T-helper 17 cell (primary cell): ENCODE measurements around the gene CACNA1C. TPM values are rescaled to one million over a fixed set of nuclear protein-coding genes. Genes with fewer than 3 reads are reported as not detected.
A peak's percentile ranks its signal among the peaks of the same experiment; 100 is the strongest.
"Not testable (repeated sequence)": the region's sequence is repeated elsewhere in the genome, so short reads cannot be mapped to it uniquely, and the experiment has no call there.

Source experiments
- ATAC-seq: fragments of 150-1000 bp; cut with Tn5 transposase; 2 replicates; pipeline ENCODE4 v1.10.0; 2021; ENCODE audit warnings: mild to moderate bottlenecking, moderate library complexity
- DNase-seq, 3 donors: peaks; one replicate each; pipeline versions ENCODE4 v3.0.0 to v3.0.0-alpha.2; 2020 to 2021
- H3K9me3 ChIP-seq: one replicate; pipeline ENCODE4 v1.7.0; 2013; ENCODE audit warnings: low read length, mild to moderate bottlenecking; ENCODE audit not compliant: control insufficient read depth, poor library complexity, severe bottlenecking
- H3K27ac Mint-ChIP-seq: one replicate; pipeline ENCODE4 v1.8.0; 2022; ENCODE audit warnings: mild to moderate bottlenecking, moderate library complexity, mixed read lengths
- H3K27me3 Mint-ChIP-seq: one replicate; pipeline ENCODE4 v1.8.0; 2022; ENCODE audit warnings: mixed read lengths
- H3K36me3 Mint-ChIP-seq: one replicate; pipeline ENCODE4 v1.8.0; 2022; ENCODE audit warnings: low read depth, mixed read lengths
- H3K4me1 Mint-ChIP-seq: one replicate; pipeline ENCODE4 v1.8.0; 2022; ENCODE audit warnings: mild to moderate bottlenecking, mixed read lengths
- H3K4me3 Mint-ChIP-seq: one replicate; pipeline ENCODE4 v1.8.0; 2022; ENCODE audit warnings: mild to moderate bottlenecking, moderate library complexity, mixed read lengths
- total RNA-seq, 4 donors: library from RNA in 2 of 4; stranded (reverse) in 2 of 4; gene quantifications; one replicate each; pipeline ENCODE4 v1.2.3 and lab custom pipeline; 2022 to 2026

The CACNA1C gene
- total RNA-seq, 2 donors from 2014 or later, result 0.02 to 0.18 TPM

DNA sequence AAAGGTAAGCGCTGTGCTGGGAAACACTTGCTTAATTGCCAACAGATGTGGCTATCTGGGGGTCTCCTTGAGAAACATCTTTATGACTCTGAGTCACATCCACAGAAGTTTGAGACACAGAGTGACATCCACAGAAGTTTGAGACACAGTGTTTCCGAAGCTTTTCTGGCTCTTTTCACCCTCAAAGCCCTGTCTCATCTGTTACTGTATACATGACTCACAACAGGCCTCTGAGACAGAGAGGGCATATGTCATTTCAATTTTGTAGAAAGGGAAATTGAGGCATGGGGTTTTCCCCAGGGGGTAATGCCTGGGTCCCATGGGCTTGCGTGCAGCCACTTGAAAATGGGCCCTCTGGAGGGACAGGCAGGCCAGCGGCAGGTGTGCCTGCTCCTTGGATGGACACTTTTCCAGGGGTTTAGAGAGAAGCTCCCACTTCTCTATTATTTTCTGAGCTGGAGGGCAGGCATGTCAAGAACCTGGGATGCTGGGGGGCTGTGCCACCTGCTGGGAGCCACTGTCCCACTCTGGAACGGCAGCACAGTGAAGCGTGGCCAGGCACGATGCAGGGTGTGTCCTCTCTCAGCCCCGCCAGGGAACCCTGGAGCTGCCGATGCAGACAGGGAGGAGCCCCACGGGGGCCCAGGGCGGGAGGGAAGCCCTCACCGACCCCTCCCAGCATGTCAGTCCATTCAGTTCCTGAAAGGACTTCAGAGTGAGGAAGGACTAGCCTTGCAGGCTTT, 630.7 kb downstream of the CACNA1C start:
- Mint-ChIP-seq H3K27ac (peak overlapping the region; percentile 37), H3K27me3 (no peaks in the 10 kb centered on the region), H3K4me3 (no peak overlapping the region), H3K4me1 (peaks cover 10% of the 10 kb centered on the region), H3K36me3 (no peaks in the 10 kb centered on the region)
- DNase-seq, result no peak
- H3K9me3 ChIP-seq, result no peaks in the 10 kb centered on the region
- no peak for ATAC-seq

DNA sequence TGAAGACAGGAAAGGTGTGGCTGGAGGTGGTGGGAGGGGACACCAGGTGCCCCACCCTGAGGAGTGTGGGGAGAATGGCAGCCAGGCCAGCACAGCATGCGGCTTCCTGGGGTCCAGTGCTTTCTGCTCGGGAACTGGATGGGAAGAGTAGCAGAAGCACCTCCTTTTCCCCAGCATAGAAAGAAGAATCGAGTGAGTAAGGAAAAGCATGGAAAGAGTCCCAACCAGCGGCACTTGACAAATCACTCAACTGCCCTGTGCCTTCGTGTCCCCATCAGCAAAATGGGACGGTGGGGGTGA, 631.2 kb downstream of the CACNA1C start:
- DNase-seq, ATAC-seq, H3K36me3 Mint-ChIP-seq, H3K9me3 ChIP-seq, H3K4me3 Mint-ChIP-seq, H3K27ac Mint-ChIP-seq, H3K27me3 Mint-ChIP-seq, H3K4me1 Mint-ChIP-seq: not testable (repeated sequence)

DNA sequence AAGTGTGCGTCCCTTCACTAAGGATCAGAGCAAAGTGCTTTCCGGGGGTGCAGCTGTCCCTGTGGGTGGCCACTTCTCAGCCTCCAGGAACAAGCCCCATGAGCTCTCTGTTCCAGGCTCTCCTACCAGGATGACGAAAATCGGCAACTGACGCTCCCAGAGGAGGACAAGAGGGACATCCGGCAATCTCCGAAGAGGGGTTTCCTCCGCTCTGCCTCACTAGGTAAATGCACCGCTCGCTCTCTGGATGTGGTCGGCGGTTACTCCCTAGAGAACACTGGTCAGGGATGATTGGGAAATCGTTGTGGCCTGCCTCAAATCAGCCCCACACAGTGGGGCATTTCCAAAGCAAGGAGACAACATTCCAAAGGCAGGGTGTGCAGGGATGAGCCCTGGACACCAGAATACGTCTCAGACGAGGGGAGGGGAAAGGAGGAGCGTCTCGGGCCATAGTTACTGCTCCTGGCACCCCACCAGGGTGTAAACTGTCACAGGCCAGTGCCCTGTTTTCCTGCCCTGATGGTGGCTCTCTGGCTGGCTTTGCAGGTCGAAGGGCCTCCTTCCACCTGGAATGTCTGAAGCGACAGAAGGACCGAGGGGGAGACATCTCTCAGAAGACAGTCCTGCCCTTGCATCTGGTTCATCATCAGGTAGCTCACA, 633.0 kb downstream of the CACNA1C start:
- H3K4me3 Mint-ChIP-seq, DNase-seq, H3K27me3 Mint-ChIP-seq, ATAC-seq, H3K36me3 Mint-ChIP-seq, H3K9me3 ChIP-seq, H3K27ac Mint-ChIP-seq: not testable (repeated sequence)
- peaks cover 20% of the 10 kb centered on the region for H3K4me1 Mint-ChIP-seq

DNA sequence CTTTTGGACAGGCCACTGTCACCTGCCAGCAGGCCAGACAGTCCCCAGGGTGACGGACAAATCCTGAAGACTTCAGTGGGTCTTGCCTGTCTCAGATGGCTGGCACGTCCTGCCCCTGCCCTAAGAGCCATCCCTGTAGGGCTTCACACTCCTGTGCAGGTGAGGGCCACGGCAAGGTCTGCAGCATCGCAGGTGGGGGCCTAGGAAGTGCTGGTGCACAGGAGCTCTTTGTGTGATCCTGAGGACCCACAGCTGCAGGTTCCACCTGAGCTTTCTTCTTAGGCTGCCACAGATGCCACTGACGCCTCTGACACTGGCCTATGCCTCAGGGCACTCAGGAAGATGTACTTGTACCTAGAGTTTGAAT, 633.5 kb downstream of the CACNA1C start:
- ATAC-seq, result no peak
- Mint-ChIP-seq H3K27ac (no peak overlapping the region), H3K4me1 (peaks cover 23% of the 10 kb centered on the region), H3K27me3 (no peaks in the 10 kb centered on the region), H3K36me3 (peaks cover 2% of the 10 kb centered on the region), H3K4me3 (no peak overlapping the region)
- DNase-seq, result no peak
- H3K9me3 ChIP-seq, result no peaks in the 10 kb centered on the region

DNA sequence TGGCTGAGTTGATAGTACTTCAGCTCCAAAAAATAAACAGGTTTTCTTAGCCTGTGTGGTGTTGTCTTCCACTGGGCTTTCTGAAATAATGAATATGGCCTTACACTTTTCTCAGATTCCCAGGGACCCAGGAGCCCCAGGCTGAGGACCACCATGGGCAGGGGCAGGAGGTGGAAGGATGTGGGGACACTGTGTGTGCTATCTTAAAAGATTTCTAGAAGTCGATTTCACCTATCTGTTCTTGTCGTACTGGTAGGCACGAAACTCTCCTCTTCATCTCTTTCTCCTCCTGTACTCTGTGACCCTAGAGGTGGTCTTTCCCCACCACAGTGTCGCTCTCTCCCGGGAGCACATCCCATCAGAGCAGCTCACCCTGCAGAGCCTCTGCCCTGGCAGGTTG, 634.3 kb downstream of the CACNA1C start:
- Mint-ChIP-seq H3K4me3 (no peak overlapping the region), H3K27me3 (no peaks in the 10 kb centered on the region), H3K36me3 (peaks cover 5% of the 10 kb centered on the region), H3K4me1 (peaks cover 25% of the 10 kb centered on the region), H3K27ac (no peak overlapping the region)
- no peaks in the 10 kb centered on the region for H3K9me3 ChIP-seq
- DNase-seq (no peak), ATAC-seq (no peak)

DNA sequence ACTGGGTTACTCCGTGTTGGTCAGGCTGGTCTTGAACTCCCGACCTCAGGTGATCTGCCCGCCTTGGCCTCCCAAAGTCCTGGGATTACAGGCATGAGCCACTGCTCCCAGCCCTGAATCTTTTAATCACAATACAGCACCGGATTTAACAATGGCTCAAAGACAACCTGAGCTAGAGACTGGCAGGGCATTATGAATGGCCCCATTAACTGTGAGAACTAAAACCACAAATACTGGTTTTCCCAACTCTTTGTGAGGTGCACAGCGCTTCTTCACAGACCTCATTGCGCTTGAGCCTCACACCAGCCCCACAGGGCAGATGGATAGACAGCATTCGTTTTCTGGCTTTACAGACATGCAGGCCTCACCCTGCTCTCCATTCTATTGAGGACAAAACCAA, 634.9 kb downstream of the CACNA1C start:
- Mint-ChIP-seq H3K36me3 (peaks cover 5% of the 10 kb centered on the region), H3K4me3 (no peak overlapping the region), H3K27ac (no peak overlapping the region), H3K27me3 (no peaks in the 10 kb centered on the region), H3K4me1 (peaks cover 26% of the 10 kb centered on the region)
- DNase-seq, result no peak
- no peaks in the 10 kb centered on the region for H3K9me3 ChIP-seq
- ATAC-seq, result no peak

DNA sequence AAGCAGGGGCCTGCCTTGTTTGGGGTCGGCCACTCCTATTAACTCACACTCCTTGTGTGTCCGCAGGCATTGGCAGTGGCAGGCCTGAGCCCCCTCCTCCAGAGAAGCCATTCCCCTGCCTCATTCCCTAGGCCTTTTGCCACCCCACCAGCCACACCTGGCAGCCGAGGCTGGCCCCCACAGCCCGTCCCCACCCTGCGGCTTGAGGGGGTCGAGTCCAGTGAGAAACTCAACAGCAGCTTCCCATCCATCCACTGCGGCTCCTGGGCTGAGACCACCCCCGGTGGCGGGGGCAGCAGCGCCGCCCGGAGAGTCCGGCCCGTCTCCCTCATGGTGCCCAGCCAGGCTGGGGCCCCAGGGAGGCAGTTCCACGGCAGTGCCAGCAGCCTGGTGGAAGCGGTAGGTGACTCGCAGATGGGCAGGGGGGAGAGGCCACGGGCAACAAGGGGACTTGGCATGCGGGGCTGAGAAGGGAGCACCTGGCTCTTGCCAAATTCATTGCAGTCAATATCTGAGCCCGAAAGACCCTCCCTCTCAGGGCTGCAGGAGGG, 635.7 kb downstream of the CACNA1C start:
- ATAC-seq, result no peak
- Mint-ChIP-seq H3K4me3 (no peak overlapping the region), H3K4me1 (peaks cover 29% of the 10 kb centered on the region), H3K27me3 (no peaks in the 10 kb centered on the region), H3K27ac (no peak overlapping the region), H3K36me3 (peaks cover 5% of the 10 kb centered on the region)
- no peaks in the 10 kb centered on the region for H3K9me3 ChIP-seq
- DNase-seq, result no peak

DNA sequence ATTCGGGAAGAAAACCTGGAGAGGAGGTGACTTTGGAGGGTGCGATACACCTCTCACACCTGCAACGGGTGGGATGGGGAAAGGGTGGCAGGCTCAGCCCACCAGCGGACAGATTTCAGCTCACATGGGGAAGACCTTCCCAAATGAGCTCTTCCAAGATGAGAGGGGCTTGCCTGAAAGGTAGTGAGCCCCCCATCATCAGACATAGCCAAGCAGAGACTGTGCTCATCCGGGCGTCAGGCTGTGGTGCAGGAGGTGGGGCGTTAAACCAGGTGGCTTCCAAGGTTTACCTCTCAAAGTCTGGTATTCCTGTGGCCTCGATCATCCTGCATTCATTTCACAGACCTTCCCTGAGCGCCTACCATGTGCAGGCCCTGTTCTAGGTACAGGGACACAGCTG, 636.6 kb downstream of the CACNA1C start:
- no peak for DNase-seq
- H3K9me3 ChIP-seq, result no peaks in the 10 kb centered on the region
- Mint-ChIP-seq H3K4me1 (peaks cover 29% of the 10 kb centered on the region), H3K27ac (no peak overlapping the region), H3K36me3 (peaks cover 5% of the 10 kb centered on the region), H3K27me3 (peaks cover 2% of the 10 kb centered on the region), H3K4me3 (peak overlapping the region; percentile 97)
- no peak for ATAC-seq

DNA sequence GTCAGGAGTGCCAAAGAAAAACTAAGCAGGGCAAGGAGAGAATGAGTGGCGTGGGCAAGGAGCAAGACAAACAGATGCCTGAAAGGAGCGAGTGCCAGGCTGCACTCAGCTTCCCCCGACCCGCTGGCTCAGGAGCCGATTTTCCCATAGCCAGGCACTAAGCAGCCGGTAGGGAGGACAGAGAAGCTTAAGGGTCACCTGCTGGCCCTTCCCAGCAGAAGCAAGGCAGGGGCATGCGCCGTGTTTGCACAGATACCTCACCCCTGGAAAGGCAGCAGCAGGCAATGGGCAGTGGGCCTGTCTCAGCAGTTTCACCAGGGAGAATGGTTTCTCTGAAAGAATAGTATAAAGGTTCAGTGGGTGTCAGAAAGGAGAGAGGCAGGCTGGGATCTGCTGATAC, 637.1 kb downstream of the CACNA1C start:
- H3K4me3 Mint-ChIP-seq, result peak overlapping the region; percentile 97
- DNase-seq (no peak), ATAC-seq (no peak)
- peak overlapping the region; percentile 88 for H3K27ac Mint-ChIP-seq
- H3K36me3 Mint-ChIP-seq, result peaks cover 5% of the 10 kb centered on the region
- peaks cover 29% of the 10 kb centered on the region for H3K4me1 Mint-ChIP-seq
- H3K9me3 ChIP-seq, result no peaks in the 10 kb centered on the region
- H3K27me3 Mint-ChIP-seq, result peaks cover 6% of the 10 kb centered on the region

DNA sequence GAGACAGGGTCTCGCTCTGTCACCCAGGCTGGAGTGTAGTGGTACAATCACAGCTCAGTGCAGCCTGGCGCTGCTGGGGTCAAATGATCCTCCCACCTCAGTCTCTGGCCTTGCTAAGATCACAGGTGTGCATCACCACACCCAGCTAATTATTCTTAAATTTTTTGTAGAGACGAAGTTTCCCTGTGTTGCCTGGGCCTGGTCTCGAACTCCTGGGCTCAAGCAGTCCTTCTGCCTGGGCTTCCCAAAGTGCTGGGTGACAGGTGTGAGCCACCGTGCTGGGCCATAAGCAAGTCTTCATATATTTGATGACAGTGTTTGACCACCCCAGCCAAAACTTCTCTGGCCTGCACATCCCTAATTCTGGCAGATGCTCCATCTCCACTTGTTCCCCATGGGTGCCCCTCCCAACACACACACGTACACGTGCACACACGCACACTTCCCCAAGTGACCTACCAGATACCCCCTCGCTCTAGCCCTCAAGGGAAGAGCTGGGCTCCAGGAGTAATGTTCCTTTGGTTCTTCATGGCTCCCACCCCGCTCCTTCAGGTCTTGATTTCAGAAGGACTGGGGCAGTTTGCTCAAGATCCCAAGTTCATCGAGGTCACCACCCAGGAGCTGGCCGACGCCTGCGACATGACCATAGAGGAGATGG, 637.7 kb downstream of the CACNA1C start:
- ATAC-seq (no peak), DNase-seq (no peak)
- Mint-ChIP-seq H3K36me3 (peaks cover 5% of the 10 kb centered on the region), H3K27me3 (peaks cover 6% of the 10 kb centered on the region), H3K4me3 (peak overlapping the region; percentile 97), H3K4me1 (peaks cover 29% of the 10 kb centered on the region), H3K27ac (peak overlapping the region; percentile 88)
- no peaks in the 10 kb centered on the region for H3K9me3 ChIP-seq

DNA sequence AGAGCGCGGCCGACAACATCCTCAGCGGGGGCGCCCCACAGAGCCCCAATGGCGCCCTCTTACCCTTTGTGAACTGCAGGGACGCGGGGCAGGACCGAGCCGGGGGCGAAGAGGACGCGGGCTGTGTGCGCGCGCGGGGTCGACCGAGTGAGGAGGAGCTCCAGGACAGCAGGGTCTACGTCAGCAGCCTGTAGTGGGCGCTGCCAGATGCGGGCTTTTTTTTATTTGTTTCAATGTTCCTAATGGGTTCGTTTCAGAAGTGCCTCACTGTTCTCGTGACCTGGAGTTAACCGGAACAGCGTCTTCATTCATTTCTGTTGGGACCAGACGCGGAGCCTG, 638.2 kb downstream of the CACNA1C start:
- Mint-ChIP-seq H3K27ac (peak overlapping the region; percentile 88), H3K4me1 (peaks cover 29% of the 10 kb centered on the region), H3K36me3 (peaks cover 5% of the 10 kb centered on the region), H3K4me3 (peak overlapping the region; percentile 97), H3K27me3 (peaks cover 11% of the 10 kb centered on the region)
- ATAC-seq (peak; percentile 72), DNase-seq (peak in 1 of 3 donors; percentile 24)
- no peaks in the 10 kb centered on the region for H3K9me3 ChIP-seq

DNA sequence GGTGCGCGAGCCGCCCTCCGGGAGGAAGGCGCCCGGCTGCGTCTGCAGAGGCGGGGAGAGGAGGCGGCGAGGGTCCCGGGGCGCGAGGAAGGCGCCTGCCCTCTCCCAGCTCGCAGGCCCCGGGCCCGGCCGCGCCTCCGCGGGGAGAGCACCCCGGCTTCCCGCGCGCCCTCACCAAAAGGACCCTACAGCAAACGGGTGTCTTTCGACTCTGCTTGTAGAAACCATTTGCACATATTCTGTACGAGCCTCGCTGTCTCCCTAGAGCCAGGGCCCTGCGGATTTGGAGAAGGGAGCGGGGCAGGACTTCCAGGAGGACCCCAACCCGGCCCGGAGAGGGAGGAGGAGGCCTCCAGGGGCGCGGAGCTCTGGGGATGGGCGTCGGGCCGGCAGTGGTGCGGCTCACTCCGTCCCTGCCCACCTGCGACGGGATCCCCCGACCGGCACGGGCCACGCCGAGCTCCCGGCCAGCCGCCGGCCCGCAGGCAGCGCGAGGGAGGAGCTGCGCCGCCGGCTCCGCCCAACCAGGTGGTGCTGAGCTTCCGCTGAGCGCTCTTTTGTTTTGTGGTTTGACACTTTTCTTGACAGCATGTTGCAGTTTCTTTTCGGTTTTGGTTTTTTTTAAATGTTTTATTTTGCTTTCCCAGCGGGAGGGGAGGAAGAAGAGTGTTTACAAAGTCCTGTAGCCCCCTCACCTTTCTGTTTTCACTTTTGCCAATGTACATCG, 638.7 kb downstream of the CACNA1C start:
- H3K9me3 ChIP-seq, result no peaks in the 10 kb centered on the region
- peak in 1 of 3 donors; percentile 27 for DNase-seq
- Mint-ChIP-seq H3K4me1 (peaks cover 29% of the 10 kb centered on the region), H3K36me3 (peaks cover 5% of the 10 kb centered on the region), H3K27me3 (peaks cover 17% of the 10 kb centered on the region), H3K4me3 (peak overlapping the region; percentile 97), H3K27ac (peak overlapping the region; percentile 92)
- peak; percentile 83 for ATAC-seq

DNA sequence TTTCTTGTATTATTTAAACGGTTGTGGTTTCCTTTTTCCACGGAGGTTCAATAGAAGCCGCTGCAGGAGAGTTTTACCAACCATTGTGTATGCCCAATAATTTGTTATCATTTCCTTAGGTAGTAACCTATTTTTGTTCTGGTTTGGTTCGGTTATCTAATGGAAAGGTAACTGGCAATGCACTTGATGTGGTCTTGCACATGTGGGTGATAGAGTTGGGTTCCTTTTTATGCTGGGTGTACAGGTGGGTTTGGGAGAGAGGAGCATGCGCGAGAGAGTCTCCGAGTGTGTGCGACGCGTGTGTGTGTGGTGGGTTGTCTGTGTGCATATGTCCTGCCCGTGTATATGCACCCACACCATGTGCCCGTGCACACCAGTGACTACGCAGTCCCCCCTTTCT, 639.3 kb downstream of the CACNA1C start:
- peaks cover 23% of the 10 kb centered on the region for H3K27me3 Mint-ChIP-seq
- H3K36me3 Mint-ChIP-seq, result peaks cover 5% of the 10 kb centered on the region
- no peak for DNase-seq
- H3K4me3 Mint-ChIP-seq, result peak overlapping the region; percentile 97
- peak; percentile 31 for ATAC-seq
- H3K27ac Mint-ChIP-seq, result peak overlapping the region; percentile 92
- no peaks in the 10 kb centered on the region for H3K9me3 ChIP-seq
- peaks cover 29% of the 10 kb centered on the region for H3K4me1 Mint-ChIP-seq
